ENCODE data around the gene RPL35A. TPM values are rescaled to one million over a fixed set of nuclear protein-coding genes. Genes with fewer than 3 reads are reported as not detected.
"Not testable (repeated sequence)": the region's sequence is repeated elsewhere in the genome, so short reads cannot be mapped to it uniquely, and the experiment has no call there.

Gene RPL35A
- total RNA-seq, 1 experiment from 2014 or later: 875 TPM

DNA sequence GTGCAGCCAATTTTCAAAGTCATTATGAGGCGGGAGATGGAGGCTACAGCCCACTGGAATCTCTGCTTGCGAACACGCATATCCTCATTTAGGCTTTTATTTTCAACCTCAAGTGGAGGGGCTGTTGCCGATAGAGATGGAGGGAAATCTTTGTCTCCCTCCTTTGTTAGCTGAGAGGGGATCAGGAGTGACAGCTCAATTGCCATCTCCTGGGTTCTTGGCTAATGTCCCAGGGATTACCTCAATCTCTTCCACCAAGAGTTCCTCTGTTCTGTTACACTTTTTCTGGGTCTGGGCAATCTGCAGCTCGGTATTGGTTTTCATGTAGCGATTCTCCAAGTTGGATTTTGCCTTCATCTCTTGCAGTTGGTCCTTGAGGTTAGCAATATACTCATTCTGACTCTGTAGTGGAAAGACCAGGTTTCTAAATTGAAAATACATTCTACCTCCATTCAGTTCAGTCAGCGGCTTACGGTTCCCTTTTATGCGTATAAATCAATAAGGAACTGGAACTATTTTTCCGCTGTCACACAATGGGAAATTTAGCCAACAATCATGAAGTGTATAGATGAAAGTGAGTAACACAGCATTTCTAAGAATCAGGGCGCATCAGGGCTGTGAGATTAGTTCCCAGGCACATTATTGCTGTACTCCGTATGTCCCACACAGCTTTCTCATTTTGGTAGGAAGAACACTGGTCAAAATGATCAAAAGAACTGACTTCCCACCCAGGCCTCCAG is 36.2 kb upstream of the RPL35A start:
- ChIA-PET POLR2A (ENCODE audit: unreplicated experiment) (no interaction called here), CTCF (no interaction called here)
- DNase-seq (no peak), ATAC-seq (no peak)
- Histone ChIP-seq H3K79me2 (ENCODE audit: low read length) (no peaks in the 10 kb centered on the region), H3K9ac (ENCODE audit: low read length) (no peak overlapping the region), H3K36me3 (ENCODE audit: low read depth, low read length) (no peaks in the 10 kb centered on the region), H3K9me3 (ENCODE audit: low read length) (no peaks in the 10 kb centered on the region), H3F3A (ENCODE audit: low read length, unreplicated experiment) (no peaks in the 10 kb centered on the region), H2AFZ (ENCODE audit: low read length) (no peak overlapping the region), H3K9me2 (replicated peaks; ENCODE audit: low read length) (no peaks in the 10 kb centered on the region), H4K20me1 (ENCODE audit: low read length) (no peaks in the 10 kb centered on the region), H3K27me3 (ENCODE audit: low read length) (no peaks in the 10 kb centered on the region), H3K4me1 (ENCODE audit: insufficient read depth, low read length) (no peaks in the 10 kb centered on the region), H3K4me2 (ENCODE audit: low read length) (no peak overlapping the region), H3K27ac (ENCODE audit: low read length) (no peak overlapping the region), H3K4me3 (ENCODE audit: low read length) (no peak overlapping the region)
- no peak for TF ChIP-seq EZH2phosphoT487 (IDR thresholded peaks at IDR 0.05; ENCODE audit: borderline replicate concordance, low read length)
- TF ChIP-seq EZH2 (IDR thresholded peaks at IDR 0.05; ENCODE audit: low read length, unreplicated experiment): no peak
- TF ChIP-seq, protein P1, sequence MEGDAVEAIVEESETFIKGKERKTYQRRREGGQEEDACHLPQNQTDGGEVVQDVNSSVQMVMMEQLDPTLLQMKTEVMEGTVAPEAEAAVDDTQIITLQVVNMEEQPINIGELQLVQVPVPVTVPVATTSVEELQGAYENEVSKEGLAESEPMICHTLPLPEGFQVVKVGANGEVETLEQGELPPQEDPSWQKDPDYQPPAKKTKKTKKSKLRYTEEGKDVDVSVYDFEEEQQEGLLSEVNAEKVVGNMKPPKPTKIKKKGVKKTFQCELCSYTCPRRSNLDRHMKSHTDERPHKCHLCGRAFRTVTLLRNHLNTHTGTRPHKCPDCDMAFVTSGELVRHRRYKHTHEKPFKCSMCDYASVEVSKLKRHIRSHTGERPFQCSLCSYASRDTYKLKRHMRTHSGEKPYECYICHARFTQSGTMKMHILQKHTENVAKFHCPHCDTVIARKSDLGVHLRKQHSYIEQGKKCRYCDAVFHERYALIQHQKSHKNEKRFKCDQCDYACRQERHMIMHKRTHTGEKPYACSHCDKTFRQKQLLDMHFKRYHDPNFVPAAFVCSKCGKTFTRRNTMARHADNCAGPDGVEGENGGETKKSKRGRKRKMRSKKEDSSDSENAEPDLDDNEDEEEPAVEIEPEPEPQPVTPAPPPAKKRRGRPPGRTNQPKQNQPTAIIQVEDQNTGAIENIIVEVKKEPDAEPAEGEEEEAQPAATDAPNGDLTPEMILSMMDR (conservative IDR thresholded peaks at IDR 0.05; ENCODE audit: low read depth, low read length): no peak
- no TSS peak for BruUV-seq (replicated peaks)
- intact Hi-C loops (cut with micrococcal nuclease): no loop called here

GRCh38 chr3:197921429-197922275 is 28.3 kb upstream of the RPL35A start:
- H4K20me1 ChIP-seq (ENCODE audit: low read length); H2AFZ ChIP-seq (ENCODE audit: low read length); H3K9me3 ChIP-seq (ENCODE audit: low read length); CTCF ChIA-PET; BruUV-seq (replicated peaks); DNase-seq; H3F3A ChIP-seq (ENCODE audit: low read length, unreplicated experiment); H3K36me3 ChIP-seq (ENCODE audit: low read depth, low read length); POLR2A ChIA-PET (ENCODE audit: unreplicated experiment); H3K27me3 ChIP-seq (ENCODE audit: low read length); H3K4me2 ChIP-seq (ENCODE audit: low read length); H3K79me2 ChIP-seq (ENCODE audit: low read length); ATAC-seq; H3K27ac ChIP-seq (ENCODE audit: low read length); H3K4me1 ChIP-seq (ENCODE audit: insufficient read depth, low read length); H3K4me3 ChIP-seq (ENCODE audit: low read length); intact Hi-C loops (cut with micrococcal nuclease); H3K9ac ChIP-seq (ENCODE audit: low read length); H3K9me2 ChIP-seq (replicated peaks; ENCODE audit: low read length): not testable (repeated sequence)

DNA sequence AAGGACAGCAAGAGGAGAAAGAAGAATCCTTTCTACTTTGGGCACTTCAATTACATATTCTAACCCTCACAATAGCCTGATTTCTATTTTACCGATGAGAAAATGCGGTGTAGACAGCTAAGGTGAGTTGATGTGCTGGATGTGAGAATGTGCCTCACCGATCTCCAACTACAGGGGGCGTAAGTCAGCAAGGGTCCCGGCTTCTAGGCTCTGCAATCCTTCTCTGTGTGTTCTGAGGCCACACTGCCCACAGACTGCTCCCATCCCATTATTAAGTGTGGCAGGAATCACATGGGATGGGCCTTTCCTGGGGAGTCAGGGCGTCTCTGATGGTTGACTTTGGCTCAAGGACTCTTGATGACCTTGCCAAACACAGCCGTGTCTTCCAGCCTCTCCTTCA is 23.6 kb upstream of the RPL35A start:
- intact Hi-C loops (cut with micrococcal nuclease): no loop called here
- Histone ChIP-seq H3K79me2 (ENCODE audit: low read length) (no peaks in the 10 kb centered on the region), H4K20me1 (ENCODE audit: low read length) (no peaks in the 10 kb centered on the region), H3K4me3 (ENCODE audit: low read length) (no peak overlapping the region), H3K4me1 (ENCODE audit: insufficient read depth, low read length) (no peaks in the 10 kb centered on the region), H3K27me3 (ENCODE audit: low read length) (no peaks in the 10 kb centered on the region), H3K4me2 (ENCODE audit: low read length) (no peak overlapping the region), H3K9ac (ENCODE audit: low read length) (no peak overlapping the region), H3K9me3 (ENCODE audit: low read length) (no peaks in the 10 kb centered on the region), H3K27ac (ENCODE audit: low read length) (no peak overlapping the region), H3F3A (ENCODE audit: low read length, unreplicated experiment) (no peaks in the 10 kb centered on the region), H2AFZ (ENCODE audit: low read length) (no peak overlapping the region), H3K36me3 (ENCODE audit: low read depth, low read length) (no peaks in the 10 kb centered on the region), H3K9me2 (replicated peaks; ENCODE audit: low read length) (no peaks in the 10 kb centered on the region)
- TF ChIP-seq, protein P1 (conservative IDR thresholded peaks at IDR 0.05; ENCODE audit: low read depth, low read length): peak; percentile 55
- TF ChIP-seq EZH2 (IDR thresholded peaks at IDR 0.05; ENCODE audit: low read length, unreplicated experiment) (no peak), EZH2phosphoT487 (IDR thresholded peaks at IDR 0.05; ENCODE audit: borderline replicate concordance, low read length) (no peak)
- ChIA-PET CTCF (no interaction called here), POLR2A (ENCODE audit: unreplicated experiment) (no interaction called here)
- DNase-seq: no peak
- BruUV-seq (replicated peaks): no TSS peak
- ATAC-seq: no peak

DNA sequence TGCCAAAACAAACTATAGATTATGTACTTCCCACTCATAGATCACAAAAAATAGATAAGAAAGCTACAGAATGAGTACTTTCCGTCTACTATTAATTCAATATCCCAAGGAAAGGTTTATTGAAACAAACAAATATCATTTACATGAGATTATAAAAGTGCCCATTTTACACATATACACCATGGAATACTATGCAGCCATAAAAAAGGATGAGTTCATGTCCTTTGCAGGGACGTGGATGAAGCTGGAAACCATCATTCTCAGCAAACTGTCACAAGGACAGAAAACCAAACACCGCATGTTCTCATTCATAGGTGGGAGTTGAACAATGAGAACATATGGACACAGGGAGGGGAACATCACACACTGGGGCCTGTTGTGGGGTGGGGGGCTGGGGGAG is 22.4 kb upstream of the RPL35A start:
- H3K36me3 ChIP-seq (ENCODE audit: low read depth, low read length); H3K79me2 ChIP-seq (ENCODE audit: low read length); H3K27ac ChIP-seq (ENCODE audit: low read length); POLR2A ChIA-PET (ENCODE audit: unreplicated experiment); H3K4me2 ChIP-seq (ENCODE audit: low read length); ATAC-seq; CTCF ChIA-PET; H2AFZ ChIP-seq (ENCODE audit: low read length); BruUV-seq (replicated peaks); intact Hi-C loops (cut with micrococcal nuclease); H3K9me2 ChIP-seq (replicated peaks; ENCODE audit: low read length); H3K27me3 ChIP-seq (ENCODE audit: low read length); H4K20me1 ChIP-seq (ENCODE audit: low read length); H3F3A ChIP-seq (ENCODE audit: low read length, unreplicated experiment); DNase-seq; H3K4me1 ChIP-seq (ENCODE audit: insufficient read depth, low read length); H3K9me3 ChIP-seq (ENCODE audit: low read length); H3K9ac ChIP-seq (ENCODE audit: low read length); H3K4me3 ChIP-seq (ENCODE audit: low read length): not testable (repeated sequence)
